Tibial nerve (tissue), 3 donors: ENCODE results near the gene CTNS.

Experiments
- CTCF ChIP-seq, 5 experiments: fragments of 200-600 bp in 3 of 5; fragments of 450-650 bp in 2 of 5; sonication (generic) in 3 of 5; IDR thresholded peaks; one replicate each; pipeline ENCODE4 v1.5.1; 2016 to 2019; ENCODE audit warnings: antibody characterized with exemption in 5 of 5, mild to moderate bottlenecking in 3 of 5, moderate library complexity in 2 of 5
- POLR2A ChIP-seq, 2 donors: fragments of 450-650 bp; IDR thresholded peaks; one replicate each; pipeline ENCODE4 v1.6.1; 2017; ENCODE audit warnings: antibody characterized with exemption in 2 of 2, mild to moderate bottlenecking in 2 of 2, moderate library complexity in 2 of 2

GRCh38 chr17:3600529-3601205 lies 35.9 kb upstream of the CTNS start:
- TF ChIP-seq CTCF (IDR thresholded peaks at IDR 0.05): no peak
- TF ChIP-seq POLR2A (IDR thresholded peaks at IDR 0.05): no peak
